Measurements from ENCODE around the gene CDA.

Gene CDA

DNA sequence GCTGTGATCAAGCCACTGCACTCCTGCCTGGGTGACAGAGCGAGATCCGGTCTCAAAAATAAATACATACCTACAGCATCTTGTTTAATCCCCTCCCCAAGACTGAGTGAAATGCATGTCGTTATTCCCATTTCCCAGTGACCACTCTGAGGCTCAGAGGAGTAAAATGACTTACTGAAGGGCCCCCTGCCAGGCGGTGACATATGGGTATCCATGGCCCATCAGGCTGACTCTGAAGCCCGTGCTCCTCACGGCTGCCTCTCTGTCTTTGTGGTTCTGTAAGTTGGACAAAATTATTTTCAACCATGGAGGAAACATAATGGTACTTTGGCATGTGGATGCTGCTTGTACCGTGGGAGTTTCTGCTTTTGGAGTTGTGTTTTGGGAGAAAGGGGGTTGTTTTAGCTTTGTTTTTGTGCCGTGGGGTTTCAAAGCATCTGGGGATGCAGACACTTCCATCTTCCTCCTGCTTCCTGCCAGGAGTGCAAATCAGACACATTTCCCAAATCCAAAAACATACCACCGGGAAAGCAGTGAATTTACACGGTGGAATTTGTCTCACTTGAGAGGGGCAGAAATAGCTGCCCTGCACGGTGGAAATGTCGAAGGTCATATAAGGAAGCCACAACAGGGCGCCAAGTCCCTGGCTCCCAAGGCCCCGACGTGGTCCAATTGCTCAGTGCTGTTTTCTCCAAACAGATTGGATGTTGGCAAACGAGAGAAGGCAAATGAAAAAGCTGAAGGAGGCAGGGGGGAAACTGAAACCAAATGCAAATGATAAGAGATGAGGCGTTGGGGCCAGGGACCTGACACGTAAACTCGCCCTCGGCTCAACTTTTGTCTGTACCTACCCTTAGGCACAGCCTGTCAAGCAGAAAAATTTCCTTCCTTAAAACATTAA, 27.3 kb downstream of the CDA start:
- no peak for DNase-seq (ENCODE audit: low read depth in 2 of 2, low spot score in 1 of 2)

DNA sequence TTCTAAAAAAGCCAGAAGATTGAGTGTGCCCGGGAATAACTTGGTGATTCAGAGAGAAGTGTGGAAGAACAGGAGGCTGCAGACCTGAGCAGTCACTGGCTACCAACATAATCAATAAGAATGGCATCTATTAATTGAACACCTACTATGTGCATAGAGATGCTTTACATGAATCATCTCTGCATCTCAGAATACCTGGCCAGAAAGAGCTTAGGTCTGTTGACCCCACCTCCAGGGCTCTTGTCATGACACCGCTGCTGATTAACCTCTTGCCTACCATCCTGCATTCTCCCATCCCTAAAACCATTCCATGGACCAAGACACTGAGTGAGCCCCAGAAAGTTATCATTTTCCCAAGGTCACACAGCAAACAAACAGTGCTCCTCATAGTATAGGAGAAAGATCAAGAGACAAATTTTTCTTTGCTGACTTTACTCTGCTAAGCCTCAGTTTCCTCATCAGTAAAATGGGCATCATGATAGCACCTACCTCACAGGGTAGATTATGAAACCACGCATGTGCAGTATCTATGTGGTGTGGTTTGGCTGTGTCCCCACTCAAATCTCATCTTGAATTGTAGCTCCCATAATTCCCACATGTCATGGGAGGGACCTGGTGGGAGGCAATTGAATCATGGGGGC, 28.1 kb downstream of the CDA start:
- DNase-seq (ENCODE audit: low read depth in 2 of 2, low spot score in 1 of 2) = no peak

DNA sequence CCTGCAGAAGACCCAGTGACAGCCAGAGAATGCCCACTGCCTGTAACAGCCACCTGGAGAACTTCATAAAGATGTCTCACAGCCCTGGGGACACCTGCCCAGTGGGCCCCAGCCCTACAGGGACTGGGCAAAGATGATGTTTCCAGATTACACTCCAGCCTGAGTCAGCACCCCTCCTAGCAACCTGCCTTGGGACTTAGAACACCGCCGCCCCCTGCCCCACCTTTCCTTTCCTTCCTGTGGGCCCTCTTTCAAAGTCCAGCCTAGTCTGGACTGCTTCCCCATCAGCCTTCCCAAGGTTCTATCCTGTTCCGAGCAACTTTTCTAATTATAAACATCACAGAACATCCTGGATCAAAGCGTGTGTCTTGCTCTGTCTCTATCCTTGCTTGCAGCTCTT, 29.7 kb downstream of the CDA start:
- DNase-seq (ENCODE audit: low read depth in 2 of 2, low spot score in 1 of 2) = no peak

DNA sequence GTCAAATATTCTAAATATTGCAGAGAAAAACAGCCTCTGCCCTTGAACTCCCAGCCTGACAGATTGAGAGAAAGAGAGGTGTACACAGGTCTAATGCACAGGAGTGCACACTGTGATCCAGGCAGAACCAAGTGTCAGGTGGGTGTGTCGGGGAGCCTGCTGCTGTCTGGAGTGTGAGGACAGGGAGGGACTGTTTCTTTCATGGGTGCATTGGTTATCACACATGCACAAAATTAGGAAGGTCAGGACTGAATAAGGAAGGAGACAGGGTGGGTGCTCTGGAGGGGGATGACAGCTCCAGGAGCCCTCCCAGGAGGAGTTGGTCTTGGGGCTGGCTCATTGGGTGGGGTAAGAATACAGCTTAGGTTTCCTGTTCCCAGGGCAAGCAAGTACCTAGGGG, 31.1 kb downstream of the CDA start:
- DNase-seq (ENCODE audit: low read depth in 2 of 2, low spot score in 1 of 2) = no peak

DNA sequence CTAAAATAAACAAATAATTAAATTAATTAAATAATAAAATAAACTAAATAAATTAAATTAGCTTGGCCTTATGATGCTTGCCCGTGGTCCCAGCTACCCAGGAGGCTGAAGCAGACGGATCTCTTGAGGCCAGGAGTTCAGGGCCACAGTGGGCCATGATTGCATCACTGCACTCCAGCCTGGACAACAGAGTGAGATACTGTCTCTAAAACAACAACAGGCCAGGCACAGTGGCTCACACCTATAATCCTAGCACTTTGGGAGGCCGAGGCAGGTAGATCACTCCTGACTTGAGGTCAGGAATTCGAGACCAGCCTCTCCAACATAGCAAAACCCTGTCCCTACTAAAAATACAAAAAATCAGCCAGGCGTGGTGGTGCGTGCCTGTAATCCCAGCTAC, 32.1 kb downstream of the CDA start:
- DNase-seq (ENCODE audit: low read depth in 2 of 2, low spot score in 1 of 2) = no peak

DNA sequence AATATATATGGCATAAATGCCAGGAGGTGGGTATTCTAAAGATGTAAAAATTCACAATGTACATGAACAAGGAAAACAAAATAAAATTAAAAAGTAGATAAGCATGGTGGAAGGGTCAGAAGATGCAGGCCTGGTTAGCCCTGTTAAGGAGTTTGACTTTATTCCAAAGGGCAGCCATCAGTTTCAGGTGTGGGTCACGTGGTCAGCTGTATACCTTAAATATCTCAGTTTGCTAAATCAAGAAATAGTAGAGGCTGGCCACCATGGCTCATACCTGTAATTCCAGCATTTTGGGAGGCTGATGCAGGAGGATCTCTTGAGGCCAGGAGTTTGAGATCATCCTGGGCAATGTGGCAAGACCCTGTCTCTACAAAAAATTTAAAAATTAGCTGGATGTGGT, 35.8 kb downstream of the CDA start:
- no peak for DNase-seq (ENCODE audit: low read depth in 2 of 2, low spot score in 1 of 2)

DNA sequence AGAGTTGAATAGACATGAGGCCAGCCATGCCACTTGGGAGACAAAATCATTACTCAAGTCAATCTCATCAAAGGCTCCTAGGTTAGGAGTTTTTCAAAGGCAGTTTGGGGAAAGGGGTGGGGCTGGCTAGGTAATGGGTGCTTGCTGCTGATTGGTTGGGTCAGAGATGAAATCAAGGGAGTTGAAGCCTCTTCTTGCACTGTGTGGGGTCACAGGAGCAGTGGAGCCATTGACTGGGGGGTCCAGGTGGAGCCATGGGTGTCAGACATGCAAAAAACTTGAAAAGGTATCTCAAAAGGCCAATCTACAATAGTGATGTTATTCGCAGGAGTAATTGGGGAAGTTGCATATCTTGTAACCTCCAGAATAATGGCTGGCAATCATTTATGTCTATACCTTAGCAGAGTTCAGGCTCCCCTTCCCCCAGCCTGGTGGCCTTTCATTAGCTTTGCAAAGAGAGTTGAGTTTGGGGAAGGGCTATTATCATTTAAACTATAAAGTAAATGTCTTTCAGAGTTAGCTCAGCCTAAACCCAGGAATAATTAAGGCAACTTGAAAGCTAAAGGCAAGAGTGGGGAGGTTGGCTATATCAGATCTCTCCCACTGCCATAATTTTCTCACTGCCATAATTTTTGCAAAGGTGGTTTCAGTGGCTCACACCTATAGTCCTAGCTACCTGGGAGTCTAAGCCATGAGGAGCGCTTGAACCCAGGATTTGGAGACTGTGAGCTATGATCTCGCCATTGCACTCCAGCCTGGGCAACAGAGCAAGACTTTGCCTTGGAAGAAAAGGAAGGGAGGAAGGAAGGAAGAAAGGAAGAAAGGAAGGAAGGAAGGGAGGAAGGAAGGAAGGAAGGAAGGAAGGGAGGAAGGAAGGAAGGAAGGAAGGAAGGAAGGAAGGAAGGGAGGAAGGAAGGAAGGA, 36.5 kb downstream of the CDA start:
- DNase-seq (ENCODE audit: low read depth in 2 of 2, low spot score in 1 of 2) = no peak

DNA sequence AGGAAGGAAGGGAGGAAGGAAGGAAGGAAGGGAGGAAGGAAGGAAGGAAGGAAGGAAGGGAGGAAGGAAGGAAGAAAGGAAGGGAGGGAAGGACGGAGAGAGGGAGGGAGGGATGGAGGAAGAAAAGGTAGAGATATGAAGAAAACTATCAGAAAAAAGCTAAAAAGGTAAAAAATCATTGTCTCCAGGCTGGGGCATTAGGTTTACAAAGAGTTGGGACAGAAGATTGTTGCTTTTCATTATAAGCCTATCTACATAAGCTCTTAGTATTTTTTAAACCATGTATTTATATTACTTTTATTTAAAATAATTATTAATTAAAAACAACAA, 37.2 kb downstream of the CDA start:
- DNase-seq (ENCODE audit: low read depth in 2 of 2, low spot score in 1 of 2) = no peak

DNA sequence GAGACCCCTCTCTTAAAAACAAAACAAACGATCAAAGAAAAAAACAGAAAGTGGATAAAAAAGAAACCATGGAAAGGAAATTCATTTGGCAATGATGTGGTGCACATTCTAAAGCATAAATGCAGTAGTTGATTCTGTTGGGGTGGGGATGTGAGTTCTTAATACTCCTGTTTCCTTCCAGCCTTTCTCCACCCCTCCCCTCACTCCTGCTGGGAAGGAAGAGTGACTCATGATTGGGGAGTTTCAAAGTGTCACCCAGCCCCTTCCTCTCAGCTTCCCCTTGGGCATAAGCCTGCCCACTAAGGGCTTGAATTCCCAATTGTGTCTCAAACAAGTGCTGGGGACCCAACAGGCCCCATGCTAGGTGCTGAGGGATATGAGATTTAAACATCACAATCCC, 37.6 kb downstream of the CDA start:
- no peak for DNase-seq (ENCODE audit: low read depth in 2 of 2, low spot score in 1 of 2)

DNA sequence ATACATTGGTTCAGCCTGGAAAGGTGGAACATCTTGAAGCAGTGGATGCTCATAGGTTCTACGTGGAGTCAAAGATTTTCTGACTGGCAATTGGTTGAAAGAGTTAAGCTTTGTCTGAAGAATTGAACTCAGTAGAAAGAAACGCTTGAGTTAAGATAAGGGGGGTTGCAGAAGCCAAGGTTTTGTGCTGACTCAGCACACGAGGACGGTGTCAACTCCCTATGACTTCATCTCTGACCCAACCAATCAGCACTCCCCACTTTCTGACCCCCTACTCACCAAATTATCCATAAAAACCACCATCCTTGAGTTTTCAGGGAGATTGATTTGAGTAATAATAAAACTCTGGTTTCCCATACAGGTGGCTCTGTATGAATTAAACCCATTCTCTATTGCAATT, 41.8 kb downstream of the CDA start:
- DNase-seq (ENCODE audit: low read depth in 2 of 2, low spot score in 1 of 2) = no peak

DNA sequence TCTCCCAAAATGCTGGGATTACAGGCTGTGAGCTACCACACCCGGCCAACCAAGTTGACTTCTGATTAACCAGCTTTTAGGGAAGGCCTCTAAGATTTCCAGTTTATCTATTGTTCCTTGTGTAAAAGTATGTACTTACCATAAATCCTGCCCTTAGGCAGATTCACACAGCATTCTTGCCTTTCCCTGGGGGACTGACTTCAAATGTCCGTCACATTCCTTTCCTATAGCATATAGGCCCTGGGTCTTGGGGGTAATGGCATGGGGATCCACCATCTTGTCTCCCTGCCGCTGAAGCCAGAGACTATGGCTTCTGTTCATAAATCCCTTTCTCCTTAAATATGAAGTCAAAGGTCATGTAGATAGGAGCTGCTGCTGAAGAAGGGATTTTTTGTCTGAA, 43.5 kb downstream of the CDA start:
- DNase-seq (ENCODE audit: low read depth in 2 of 2, low spot score in 1 of 2) = no peak

DNA sequence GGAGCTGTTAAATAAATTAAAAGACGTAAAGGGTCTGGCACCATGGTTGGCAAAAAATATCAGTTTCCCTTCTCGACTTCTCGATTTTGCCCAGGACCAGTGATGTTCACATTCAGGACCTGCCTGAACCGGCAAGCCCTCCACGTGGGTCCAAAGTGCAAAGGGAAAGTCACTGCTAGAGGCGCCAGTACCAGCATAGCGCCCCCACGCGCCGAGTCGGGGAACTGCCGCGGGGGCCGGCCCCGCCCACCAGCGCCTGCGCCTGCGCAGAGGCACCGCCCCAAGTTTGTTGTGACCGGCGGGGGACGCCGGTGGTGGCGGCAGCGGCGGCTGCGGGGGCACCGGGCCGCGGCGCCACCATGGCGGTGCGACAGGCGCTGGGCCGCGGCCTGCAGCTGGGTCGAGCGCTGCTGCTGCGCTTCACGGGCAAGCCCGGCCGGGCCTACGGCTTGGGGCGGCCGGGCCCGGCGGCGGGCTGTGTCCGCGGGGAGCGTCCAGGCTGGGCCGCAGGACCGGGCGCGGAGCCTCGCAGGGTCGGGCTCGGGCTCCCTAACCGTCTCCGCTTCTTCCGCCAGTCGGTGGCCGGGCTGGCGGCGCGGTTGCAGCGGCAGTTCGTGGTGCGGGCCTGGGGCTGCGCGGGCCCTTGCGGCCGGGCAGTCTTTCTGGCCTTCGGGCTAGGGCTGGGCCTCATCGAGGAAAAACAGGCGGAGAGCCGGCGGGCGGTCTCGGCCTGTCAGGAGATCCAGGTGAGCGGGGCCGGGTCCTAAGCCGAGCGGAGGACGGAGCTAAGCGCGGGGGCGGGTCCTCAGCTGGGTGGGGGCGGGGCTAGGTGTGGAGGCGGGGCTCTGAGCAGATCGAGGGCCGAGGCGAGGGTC, 44.5 kb downstream of the CDA start, which contains the start of gene PINK1:
TSS of gene PINK1 (plus strand) at position 269 of the 875 bp plus-strand sequence. CDS start at position 360, 91 bp downstream.
- peak; percentile 68 to 76 for DNase-seq (ENCODE audit: low read depth in 2 of 2, low spot score in 1 of 2)

DNA sequence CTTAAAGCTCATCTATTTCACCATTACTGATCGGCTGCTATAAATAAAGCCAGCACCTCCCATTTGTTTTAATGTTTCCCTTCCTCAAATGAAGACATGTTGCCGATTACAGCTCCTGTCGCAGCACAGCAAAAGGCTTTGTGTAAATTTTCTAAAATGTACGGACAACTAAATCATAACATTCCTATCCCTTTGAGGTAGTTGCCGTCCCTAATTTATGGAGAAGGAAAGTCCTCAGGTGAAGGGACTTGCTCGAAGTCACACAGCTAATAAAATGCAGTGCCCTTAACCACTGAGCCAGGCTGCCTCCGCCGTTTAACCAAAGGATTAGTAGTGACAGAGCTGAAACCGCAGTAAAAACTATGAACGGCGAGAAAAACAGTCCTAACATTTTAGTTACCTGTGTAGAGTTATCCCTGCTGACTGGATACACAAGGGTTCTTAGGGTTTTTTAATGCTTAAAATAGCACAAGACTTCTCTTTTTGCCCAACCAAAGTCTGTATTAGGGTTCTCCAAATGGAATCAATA, 45.2 kb downstream of the CDA start:
- no peak for DNase-seq (ENCODE audit: low read depth in 2 of 2, low spot score in 1 of 2)

DNA sequence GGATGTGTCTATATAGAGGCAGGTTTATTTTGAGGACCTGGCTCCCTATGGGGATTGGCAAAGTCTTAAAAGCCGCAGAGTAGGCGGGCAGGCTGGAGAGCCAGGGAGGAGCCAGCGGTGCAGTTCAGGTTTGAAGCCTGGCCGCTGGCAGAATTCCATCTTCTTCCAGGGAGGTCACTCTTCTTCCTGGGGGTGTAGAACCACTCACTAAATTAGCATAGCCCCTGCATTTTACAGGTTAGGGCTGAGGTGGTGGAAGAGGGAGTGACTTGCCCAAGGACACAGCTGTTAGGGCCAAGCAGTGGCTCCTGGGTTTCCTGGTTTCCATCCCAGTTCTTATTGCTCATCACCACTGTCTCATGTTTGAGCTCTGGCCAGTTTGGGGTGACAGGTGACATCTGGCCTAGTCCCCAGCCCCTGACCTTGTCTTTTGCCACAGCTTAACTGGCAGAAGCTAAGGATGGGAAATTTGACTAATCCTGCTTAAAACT, 45.7 kb downstream of the CDA start:
- no peak for DNase-seq (ENCODE audit: low read depth in 2 of 2, low spot score in 1 of 2)

DNA sequence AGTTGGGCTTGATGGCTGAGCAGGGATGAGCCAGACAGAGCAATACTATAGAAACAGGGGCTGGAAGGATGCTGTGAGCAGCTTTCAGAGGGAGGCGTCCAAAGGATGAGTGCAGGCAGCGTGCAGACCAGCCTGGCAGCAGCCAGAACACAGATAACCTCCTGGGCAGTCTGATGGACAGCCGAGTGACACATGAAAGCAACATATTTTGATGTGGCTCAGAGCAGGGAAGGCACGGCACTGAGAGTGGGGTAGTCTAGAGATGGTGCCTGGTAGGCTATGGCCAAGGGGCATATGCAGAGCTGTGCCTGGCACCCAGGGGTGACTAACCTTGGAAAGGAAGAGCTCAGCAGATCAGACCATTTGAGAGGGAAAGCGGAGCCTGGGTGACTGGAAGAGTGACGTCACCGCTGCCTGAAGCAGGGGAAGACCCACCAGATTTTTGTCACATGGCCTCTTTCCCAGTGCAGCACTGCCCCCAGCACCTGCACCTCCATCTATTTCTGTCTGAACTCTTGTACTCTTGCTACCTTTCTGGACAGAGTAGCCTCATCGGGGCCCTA, 48.0 kb downstream of the CDA start:
- no peak for DNase-seq (ENCODE audit: low read depth in 2 of 2, low spot score in 1 of 2)

DNA sequence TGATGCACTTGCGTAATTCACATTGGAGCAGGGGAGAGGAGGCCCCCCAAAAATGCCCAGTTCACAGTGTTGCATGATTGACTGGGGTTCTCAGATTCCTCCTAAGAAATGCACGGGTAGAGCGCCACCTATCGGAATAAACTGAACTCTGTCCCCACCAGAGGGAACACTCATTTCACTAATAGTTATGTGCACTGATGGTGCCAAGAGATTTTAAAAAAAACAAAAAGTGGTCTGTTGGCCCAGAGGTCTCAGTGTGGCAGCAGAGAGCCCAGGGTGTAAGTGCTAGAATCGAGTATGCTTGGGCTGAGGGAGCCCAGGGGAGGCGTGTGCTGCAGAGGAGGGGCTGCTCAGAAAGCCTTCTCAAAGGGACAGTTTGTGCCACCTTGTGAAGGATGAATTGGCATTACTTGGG, 51.3 kb downstream of the CDA start:
- no peak for DNase-seq (ENCODE audit: low read depth in 2 of 2, low spot score in 1 of 2)

DNA sequence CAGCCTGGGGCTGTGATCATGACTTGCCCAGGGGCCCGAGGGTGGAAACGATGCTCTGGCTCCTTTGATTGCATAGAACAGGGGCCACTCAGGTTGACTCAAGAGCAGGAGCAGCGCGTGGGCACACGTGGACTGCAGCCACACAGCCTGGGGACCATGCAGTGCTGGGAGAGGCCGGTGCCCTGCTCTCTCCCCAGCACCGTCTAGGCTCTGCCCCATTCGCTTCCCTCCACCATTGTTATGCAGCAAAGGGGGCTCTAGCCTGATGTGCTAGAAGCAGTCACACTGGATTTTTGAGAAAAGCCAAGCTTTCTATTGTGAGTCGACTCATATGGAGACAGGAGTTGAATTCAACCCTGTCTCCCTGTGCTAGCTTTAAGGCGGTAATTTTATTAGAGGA, 53.1 kb downstream of the CDA start:
- DNase-seq (ENCODE audit: low read depth in 2 of 2, low spot score in 1 of 2) = no peak

DNA sequence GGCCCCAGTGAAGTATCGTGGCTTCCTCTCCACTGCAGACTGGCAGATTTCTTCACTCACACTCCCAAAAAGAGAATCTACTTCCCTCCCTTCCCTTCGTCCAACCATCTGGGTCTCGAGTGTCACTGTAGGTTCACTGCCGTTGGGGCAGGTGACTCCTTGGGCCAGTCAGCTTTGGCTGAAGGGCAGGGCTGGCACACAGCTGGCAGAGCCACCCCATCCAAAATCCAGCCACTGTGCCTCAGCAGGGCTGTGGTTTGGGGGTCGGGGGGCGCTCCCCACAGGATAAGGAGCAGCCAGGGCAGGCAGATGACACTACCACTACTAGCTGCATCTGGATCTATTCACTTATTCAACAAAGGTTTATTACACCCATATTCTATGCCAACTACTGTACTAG, 54.2 kb downstream of the CDA start:
- DNase-seq (ENCODE audit: low read depth in 2 of 2, low spot score in 1 of 2) = no peak

DNA sequence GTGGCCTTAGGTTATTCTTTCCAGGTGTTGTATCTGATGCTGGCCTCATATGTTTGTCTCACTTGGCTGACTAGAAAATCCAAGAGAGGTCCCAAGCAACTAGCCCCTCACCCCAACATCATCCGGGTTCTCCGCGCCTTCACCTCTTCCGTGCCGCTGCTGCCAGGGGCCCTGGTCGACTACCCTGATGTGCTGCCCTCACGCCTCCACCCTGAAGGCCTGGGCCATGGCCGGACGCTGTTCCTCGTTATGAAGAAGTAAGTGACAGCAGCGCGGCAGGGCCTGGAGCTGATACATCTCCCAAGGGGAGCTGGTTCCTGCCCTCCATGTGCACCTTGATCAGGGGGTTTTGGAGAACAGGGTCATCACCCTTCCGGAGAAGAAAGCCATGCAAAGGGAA, 55.5 kb downstream of the CDA start:
- DNase-seq (ENCODE audit: low read depth in 2 of 2, low spot score in 1 of 2) = no peak

DNA sequence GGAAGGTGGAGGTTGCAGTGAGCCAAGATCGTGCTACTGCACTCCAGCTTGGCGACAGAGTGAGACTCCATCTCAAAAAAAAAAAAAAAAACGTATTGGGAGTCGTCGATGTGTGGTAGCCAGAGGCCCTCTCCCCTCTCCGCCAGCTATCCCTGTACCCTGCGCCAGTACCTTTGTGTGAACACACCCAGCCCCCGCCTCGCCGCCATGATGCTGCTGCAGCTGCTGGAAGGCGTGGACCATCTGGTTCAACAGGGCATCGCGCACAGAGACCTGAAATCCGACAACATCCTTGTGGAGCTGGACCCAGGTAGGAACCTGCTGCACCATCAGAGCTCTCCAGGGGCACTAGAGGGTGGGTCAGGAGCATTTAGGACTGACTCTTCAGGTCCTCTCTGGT, 56.5 kb downstream of the CDA start:
- DNase-seq (ENCODE audit: low read depth in 2 of 2, low spot score in 1 of 2) = no peak
